HT1080 (cell line): Measurements from ENCODE around the gene COL4A6. TPM values are rescaled to one million over a fixed set of nuclear protein-coding genes. Genes with fewer than 3 reads are reported as not detected.
A peak's percentile ranks its signal among the peaks of the same experiment; 100 is the strongest.

ENCODE experiments used
- DNase-seq: peaks from one replicate; pipeline ENCODE4 v3.0.0-alpha.2; 2015; ENCODE audit warnings: low read depth
- total RNA-seq: library from RNA; depleted of rRNA; stranded (reverse); fragments of >200 nt; shearing (Covaris generic); gene quantifications from 2 replicates; pipeline ENCODE4 v1.2.3, GENCODE V29; 2014

Gene COL4A6
- total RNA-seq, 1 experiment from 2014 or later: 0.08 TPM

GRCh38 chrX:108219949-108220601 lies 218.1 kb downstream of the COL4A6 start:
- peak; percentile 7 for DNase-seq

DNA sequence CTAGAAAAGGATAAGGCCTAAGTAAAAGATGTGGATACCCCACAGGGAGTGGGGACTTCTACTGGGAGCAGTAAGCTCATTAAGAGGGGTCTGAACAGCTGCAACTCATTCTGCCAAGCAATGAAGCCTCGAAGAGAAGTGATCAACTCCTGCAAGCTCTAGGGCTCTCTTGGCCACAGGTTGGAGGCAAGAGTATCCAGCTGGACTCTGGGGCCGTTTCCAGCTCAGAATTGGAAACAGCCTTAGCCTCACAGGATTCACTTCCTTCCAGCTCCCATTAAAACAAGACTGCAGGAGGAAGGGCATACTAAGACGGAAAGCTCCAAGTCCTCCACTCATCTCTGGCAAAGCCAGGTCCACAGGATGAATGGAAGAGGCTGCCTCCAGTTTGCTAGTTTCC lies 220.3 kb downstream of the COL4A6 start:
- no peak for DNase-seq

DNA sequence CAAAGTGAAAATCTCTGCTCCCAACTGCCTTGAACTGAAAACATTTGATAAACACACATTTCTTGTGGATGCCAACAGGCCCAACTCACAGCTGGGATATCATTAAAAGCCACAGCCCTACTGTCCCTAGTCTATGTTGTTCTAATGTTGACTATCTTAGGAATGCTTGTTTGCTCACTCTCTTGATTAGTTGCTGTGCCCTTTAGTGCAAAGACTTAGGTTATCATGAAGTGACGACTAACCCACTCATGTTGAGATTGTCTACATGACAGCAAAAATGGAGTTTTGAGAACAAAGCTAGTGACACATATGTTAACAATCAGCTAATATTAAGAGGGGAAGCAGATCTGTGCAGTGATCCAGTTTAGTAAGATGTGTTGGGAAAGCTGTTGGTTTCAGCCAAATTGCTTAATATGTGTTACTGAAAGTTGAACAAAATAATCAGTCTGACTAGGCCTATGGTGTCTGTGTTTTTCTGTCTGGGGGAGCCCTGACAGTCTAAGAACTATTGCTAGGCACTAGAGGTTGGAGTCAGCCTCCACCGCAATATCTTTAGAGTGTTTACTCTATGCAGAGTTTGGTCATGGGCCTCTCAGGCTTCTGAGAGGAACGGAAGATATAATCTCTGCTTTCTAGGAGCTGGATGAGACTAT lies 221.2 kb downstream of the COL4A6 start:
- no peak for DNase-seq

GRCh38 chrX:108216405-108216804 lies 221.8 kb downstream of the COL4A6 start:
- no peak for DNase-seq

DNA sequence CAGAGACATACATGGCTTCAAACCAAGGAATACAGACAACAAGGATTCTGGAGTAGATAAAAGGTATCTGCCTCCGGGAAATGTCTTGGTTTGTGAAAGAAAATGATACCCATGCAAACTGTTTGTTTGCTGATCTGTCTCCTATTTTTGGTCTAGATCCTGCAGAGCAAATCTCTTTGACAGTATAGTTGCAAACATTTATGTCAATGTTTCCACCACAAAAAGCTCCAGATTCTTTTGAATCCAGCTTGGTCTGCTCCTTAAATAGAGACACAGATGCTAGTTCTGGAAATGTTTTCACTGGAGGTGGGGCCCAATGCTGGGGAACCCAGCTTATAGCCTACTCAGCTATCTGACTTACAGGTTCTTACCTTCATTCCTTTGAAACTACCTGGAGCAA lies 226.9 kb downstream of the COL4A6 start:
- no peak for DNase-seq

DNA sequence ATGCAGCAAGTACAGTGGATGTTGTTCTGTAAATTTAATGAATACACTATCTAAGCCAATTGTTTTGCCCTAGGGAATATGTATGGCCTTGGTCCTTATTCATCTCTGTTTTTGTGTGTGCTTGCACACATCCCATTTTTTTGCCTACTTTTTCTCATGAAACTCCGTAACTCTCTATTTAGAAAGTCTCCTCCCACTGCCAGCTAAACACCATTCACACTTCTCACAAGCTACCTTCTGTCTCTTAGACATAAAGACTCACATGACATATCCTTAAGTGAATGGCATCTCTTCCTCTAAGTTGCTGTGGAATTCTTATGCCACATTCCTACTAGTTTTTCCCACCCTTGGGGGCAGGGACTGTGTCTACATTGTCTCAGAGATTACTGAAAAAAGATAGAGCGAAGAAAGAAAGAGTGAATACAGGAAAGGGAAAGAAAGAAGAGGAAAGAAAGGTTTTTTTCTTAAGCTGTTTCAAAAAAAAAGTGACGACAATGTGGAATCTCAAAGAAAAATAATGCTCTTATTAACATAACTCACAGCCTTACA lies 229.1 kb downstream of the COL4A6 start:
- DNase-seq: no peak

DNA sequence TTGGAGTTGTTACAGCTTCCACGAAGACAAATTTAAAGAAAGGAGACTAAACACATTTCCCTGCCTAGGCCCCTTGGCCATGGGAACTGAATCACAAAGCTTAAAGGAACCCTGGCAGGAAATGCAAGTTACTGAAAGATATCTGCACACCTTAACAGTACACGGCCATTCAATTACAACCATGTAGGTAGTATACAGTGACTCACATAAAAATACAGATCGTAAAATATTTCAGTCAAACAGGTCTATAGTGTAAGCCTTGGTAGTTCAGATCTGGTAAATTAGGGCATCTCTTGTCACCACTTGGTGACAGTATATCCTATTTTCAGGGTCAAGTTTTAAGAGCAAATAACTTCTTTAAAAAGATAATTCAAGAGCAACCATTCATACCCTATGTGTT lies 234.7 kb downstream of the COL4A6 start:
- no peak for DNase-seq

DNA sequence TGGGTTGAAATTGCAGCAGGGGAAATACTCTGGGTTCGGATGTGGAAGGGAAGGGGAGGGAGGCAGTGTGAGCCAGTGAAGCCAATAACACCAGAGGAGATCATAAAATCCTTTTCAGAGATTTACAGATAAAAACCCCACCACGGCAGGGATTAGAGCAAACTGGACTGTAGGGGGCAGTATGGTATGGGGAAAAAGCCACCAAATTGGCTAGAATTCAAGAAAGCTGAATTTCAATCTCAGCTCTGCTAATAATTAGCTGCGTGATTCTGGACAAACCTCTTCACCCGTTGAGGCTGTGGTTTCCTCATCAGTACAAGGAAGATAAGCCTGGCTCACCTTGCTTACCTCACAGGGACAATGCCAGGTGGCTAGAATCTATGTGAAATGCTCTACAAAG lies 238.5 kb downstream of the COL4A6 start:
- DNase-seq: peak; percentile 8

- no peak for DNase-seq
These were observed 239.2 kb downstream of the COL4A6 start for GRCh38 chrX:108199041-108199440.

- DNase-seq: no peak
These were observed 239.8 kb downstream of the COL4A6 start for GRCh38 chrX:108198420-108198819.

- peak; percentile 92 for DNase-seq
These were observed 251.4 kb downstream of the COL4A6 start for GRCh38 chrX:108186811-108187210.

DNA sequence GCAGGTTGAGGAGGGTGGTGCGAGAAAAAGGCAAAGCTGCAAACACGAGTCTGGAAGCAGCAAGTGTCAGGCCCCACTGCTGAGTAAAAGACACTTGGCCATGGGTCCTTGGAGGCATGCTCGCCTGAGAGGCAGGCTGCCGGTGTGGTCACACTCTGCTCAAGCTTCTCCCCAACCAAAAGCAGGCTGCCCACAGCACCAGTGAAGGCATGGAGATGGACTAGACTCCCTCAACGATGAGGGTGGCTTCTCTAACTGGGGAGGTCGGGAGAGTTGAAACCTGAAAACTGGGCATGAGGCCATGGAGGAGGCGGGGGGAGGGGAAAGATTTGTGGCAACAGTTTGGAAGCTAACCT lies 260.1 kb downstream of the COL4A6 start:
- DNase-seq: no peak

GRCh38 chrX:108177351-108178142 lies 260.7 kb downstream of the COL4A6 start:
- DNase-seq: no peak

DNA sequence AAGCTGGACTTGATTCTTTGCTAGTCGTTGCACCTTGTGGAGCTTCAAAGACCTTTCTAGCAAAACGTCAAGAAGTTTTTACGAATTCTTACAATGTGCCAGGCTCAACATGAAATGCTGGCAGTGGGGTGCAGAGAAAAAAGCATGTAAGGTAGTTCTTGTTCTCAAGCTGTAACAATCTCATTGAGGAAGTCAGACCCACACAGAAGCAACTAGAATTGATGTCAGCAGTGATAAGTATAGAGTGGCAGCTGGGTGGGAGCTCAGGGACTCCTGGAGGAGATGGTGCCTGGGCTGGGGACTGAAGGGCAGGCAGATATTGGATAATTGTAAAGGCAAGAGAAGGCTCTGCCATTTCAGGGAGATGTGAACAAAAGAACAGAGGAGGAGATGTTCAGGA lies 264.3 kb downstream of the COL4A6 start:
- DNase-seq: no peak

DNA sequence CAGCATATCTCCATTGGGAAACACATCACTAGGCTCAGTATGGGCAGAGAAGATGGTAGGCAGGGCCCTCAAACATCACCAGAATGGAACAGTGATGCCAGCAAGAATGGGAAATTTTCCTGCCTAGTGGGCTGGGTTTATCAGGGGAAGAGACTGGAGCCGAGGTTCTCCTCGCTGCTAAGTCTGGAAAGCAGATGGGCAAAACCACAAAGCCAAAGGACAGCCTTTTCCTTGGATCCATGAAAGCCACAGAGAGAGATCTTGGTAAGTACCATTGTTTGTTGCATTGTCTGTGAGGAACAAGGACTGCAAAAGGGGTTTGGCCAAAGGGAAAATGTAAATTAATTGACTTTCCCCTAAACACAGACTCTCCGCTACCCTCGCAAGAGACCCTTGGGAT lies 266.6 kb downstream of the COL4A6 start:
- DNase-seq: no peak

- DNase-seq: no peak
These were observed 268.5 kb downstream of the COL4A6 start for GRCh38 chrX:108169768-108170167.

DNA sequence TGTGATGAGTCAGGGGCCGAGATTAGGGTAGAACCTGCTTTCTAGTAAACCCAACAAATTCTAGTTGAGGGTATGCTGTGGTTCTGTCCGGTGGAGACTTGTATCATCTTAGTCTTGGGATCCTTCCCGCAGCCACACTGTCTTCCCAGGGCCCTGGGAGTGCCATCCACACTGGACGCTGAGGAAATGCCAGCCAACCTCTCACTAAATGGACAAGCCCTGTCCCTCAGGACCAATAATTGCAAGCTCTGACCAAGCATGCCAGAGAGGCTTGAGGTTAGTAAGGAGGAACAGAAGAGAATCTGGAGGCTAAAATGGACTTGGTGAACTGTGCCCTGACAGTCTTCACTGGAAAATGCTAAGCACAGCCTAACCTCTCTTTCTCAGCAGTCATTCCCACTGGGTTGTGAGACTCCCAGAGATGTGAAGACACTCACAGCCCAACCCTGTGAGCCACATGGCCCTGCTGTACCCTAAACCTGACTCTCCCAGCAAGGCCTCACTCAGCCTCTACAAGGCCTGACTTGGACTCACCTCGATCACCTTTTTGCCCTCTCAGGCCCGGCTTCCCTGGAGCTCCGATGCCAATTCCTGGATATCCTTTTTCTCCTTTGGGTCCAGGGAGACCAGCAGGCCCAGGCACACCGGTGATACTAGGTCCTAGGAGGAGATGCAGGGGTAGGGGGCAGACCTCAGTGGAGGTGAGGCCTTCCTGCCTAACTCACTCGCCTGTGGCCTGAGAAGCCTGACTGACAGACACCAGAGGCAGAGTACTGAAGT lies 269.1 kb downstream of the COL4A6 start:
- no peak for DNase-seq

- DNase-seq: peak; percentile 41
These were observed 270.9 kb downstream of the COL4A6 start for GRCh38 chrX:108167211-108167872.

GRCh38 chrX:108165383-108166111 lies 272.7 kb downstream of the COL4A6 start:
- peak; percentile 62 for DNase-seq
